SU-DHL-6 (cell line): Measurements from ENCODE around the gene KAT2B.

ENCODE experiments used
- CTCF ChIP-seq: fragments of 200-600 bp; sonication (generic); IDR thresholded peaks from one replicate; pipeline ENCODE4 v1.5.1; 2017; ENCODE audit warnings: antibody characterized with exemption, mild to moderate bottlenecking, low read length, moderate library complexity; ENCODE audit not compliant: insufficient read depth, poor library complexity, severe bottlenecking
- EZH2phosphoT487 ChIP-seq: fragments of 200-600 bp; sonication (generic), shearing (Covaris generic); conservative IDR thresholded peaks from 2 replicates; pipeline ENCODE4 v1.6.1; 2018; ENCODE audit warnings: mild to moderate bottlenecking, antibody characterized with exemption, low read length, moderate library complexity, mixed read lengths

GRCh38 chr3:20035019-20035418, 5.2 kb upstream of the KAT2B start:
- TF ChIP-seq CTCF (no peak), EZH2phosphoT487 (no peak)
